ENCODE results near the gene LMX1B.
"Not testable (repeated sequence)": the region's sequence is repeated elsewhere in the genome, so short reads cannot be mapped to it uniquely, and the experiment has no call there.

GRCh38 chr9:126730592-126730991, 116.9 kb downstream of the LMX1B start:
- TF ChIP-seq CTCF (IDR thresholded peaks at IDR 0.05); YY1 (IDR thresholded peaks at IDR 0.05; ENCODE audit: low read depth); FOXJ3 (CRISPR knock-in tag; IDR thresholded peaks at IDR 0.05): not testable (repeated sequence)

All from SK-N-SH (cell line).